CD4-positive, alpha-beta T cell (primary cell): Measurements from ENCODE around the gene PITX1. TPM values are rescaled to one million over a fixed set of nuclear protein-coding genes. Genes with fewer than 3 reads are reported as not detected.

Experiments
- ATAC-seq: fragments of 200-7000 bp; cut with Tn5 transposase; one replicate; pipeline ENCODE4 v1.10.0; 2022; ENCODE audit warnings: mild to moderate bottlenecking; ENCODE audit not compliant: poor library complexity
- CTCF ChIA-PET: fragments of 350-600 bp; sonication (Branson Sonifier 250); formaldehyde crosslinking; loops from one replicate; lab custom pipeline; 2021; ENCODE audit warnings: antibody characterized with exemption, inconsistent platforms; lab: Charles Lee
- POLR2A ChIA-PET: fragments of 350-600 bp; sonication (Branson Sonifier 250); formaldehyde crosslinking; loops from one replicate; lab custom pipeline; 2021; ENCODE audit warnings: antibody characterized with exemption, inconsistent platforms; lab: Charles Lee
- DNase-seq, 14 experiments: peaks; one replicate each; pipeline ENCODE4 v3.0.0-alpha.2; 2013 to 2020; ENCODE audit warnings: mixed read lengths in 2 of 14
- H3K27ac ChIP-seq, 2 donors: one replicate each; pipeline versions ENCODE4 v1.5.1 to v1.7.0; 2013; ENCODE audit warnings: low read length in 2 of 2, low read depth in 1 of 2, mild to moderate bottlenecking in 1 of 2
- H3K27me3 ChIP-seq, 2 experiments: 1 replicate in 1 of 2; 2 replicates in 1 of 2; pipeline versions ENCODE4 v1.6.1 to v1.7.0; 2013; ENCODE audit warnings: low read length in 2 of 2, control low read depth in 1 of 2, mild to moderate bottlenecking in 1 of 2, moderate library complexity in 1 of 2; ENCODE audit not compliant: insufficient read depth in 2 of 2, control insufficient read depth in 1 of 2
- H3K36me3 ChIP-seq: one replicate; pipeline ENCODE4 v1.6.1; 2013; ENCODE audit warnings: low read length, control low read depth; ENCODE audit not compliant: insufficient read depth
- H3K4me1 ChIP-seq: one replicate; pipeline ENCODE4 v1.6.1; 2013; ENCODE audit warnings: low read length, control low read depth; ENCODE audit not compliant: insufficient read depth
- H3K4me3 ChIP-seq: one replicate; pipeline ENCODE4 v1.5.1; 2013; ENCODE audit warnings: mild to moderate bottlenecking, low read length, moderate library complexity
- H3K9me3 ChIP-seq, 2 experiments: 1 replicate in 1 of 2; 2 replicates in 1 of 2; pipeline versions ENCODE4 v1.6.1 to v1.7.0; 2013; ENCODE audit warnings: low read length in 2 of 2, mild to moderate bottlenecking in 2 of 2, control low read depth in 1 of 2, moderate library complexity in 1 of 2; ENCODE audit not compliant: control insufficient read depth in 1 of 2, insufficient read depth in 1 of 2
- H3K27ac Mint-ChIP-seq: one replicate; pipeline ENCODE4 v1.8.0; 2020; ENCODE audit warnings: mixed read lengths
- H3K27me3 Mint-ChIP-seq: one replicate; pipeline ENCODE4 v1.8.0; 2021; ENCODE audit warnings: mixed read lengths
- H3K36me3 Mint-ChIP-seq: one replicate; pipeline ENCODE4 v1.8.0; 2021; ENCODE audit warnings: low read depth, mixed read lengths
- H3K4me1 Mint-ChIP-seq: one replicate; pipeline ENCODE4 v1.8.0; 2021; ENCODE audit warnings: low read depth, mixed read lengths
- H3K4me3 Mint-ChIP-seq: one replicate; pipeline ENCODE4 v1.8.0; 2020; ENCODE audit warnings: mild to moderate bottlenecking, mixed read lengths
- H3K9me3 Mint-ChIP-seq: one replicate; pipeline ENCODE4 v1.8.0; 2020; ENCODE audit warnings: mixed read lengths
- CTCF ChIP-seq: fragments of 200-600 bp; IDR thresholded peaks from one replicate; pipeline ENCODE4 v1.8.0; 2022; ENCODE audit warnings: antibody characterized with exemption, mild to moderate bottlenecking
- intact Hi-C, 2 experiments: fragments of 100-400 bp; cut with DNase I in 1 of 2; cut with micrococcal nuclease in 1 of 2; formaldehyde crosslinking; loops; one replicate each; pipeline versions ENCODE4 v1.15.1 to v1.9.0; 2023 to 2025; cut with DNase I, micrococcal nuclease
- total RNA-seq, 174 experiments: library from RNA in 2 of 174; stranded (reverse) in 2 of 174; gene quantifications; one replicate each; pipeline ENCODE4 v1.2.3 and lab custom pipeline; 2021 to 2026

Gene PITX1
- total RNA-seq, 2 experiments from 2014 or later, result not detected

DNA sequence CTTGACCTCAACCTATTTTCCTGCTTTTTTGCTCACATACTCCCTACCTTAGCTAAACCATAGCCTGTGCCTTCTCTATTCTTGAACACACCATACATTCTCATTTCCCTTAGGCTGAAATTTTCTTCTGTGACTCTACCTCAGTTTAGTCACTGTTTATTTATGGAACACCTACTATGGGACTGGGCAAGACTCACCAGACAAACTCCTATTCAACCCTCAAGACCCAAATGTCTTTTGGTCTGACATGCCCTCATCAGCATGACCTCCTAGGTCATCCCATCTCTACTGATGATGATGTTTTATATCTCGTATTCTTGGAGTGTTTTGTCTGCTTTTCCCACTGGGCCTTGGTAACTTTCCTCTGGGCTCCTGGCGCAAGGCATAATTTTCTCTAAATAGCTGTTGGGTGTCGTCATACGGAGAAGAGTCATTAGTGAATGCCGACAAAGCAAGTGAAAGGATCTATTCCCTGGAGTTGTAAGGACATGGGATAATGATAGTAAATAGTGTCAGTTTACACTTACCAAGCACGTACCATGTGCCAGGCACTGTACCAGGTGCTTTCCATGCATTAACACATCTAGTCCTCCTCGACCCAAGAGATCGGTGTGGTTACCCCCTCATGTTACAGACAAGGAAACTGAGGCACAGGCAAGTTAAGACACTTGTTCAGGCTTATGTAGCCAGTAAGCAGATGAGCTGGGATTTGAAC is 22.4 kb upstream of the PITX1 start:
- H3K4me1 ChIP-seq, result no peaks in the 10 kb centered on the region
- H3K27ac ChIP-seq, result no peak overlapping the region
- no peaks in the 10 kb centered on the region for H3K9me3 Mint-ChIP-seq
- no peak for DNase-seq
- H3K36me3 Mint-ChIP-seq, result no peaks in the 10 kb centered on the region
- no peak for ATAC-seq
- H3K4me3 Mint-ChIP-seq, result no peak overlapping the region
- POLR2A ChIA-PET, result no interaction called here
- no peaks in the 10 kb centered on the region for H3K4me1 Mint-ChIP-seq
- peaks cover 6 to 20% of the 10 kb centered on the region in 2 experiments for H3K27me3 ChIP-seq
- no peaks in the 10 kb centered on the region for H3K9me3 ChIP-seq
- no peaks in the 10 kb centered on the region for H3K36me3 ChIP-seq
- intact Hi-C loops, result no loop called here
- CTCF ChIA-PET, result no interaction called here
- no peak overlapping the region for H3K4me3 ChIP-seq
- no peak overlapping the region for H3K27ac Mint-ChIP-seq
- TF ChIP-seq CTCF, result no peak
- H3K27me3 Mint-ChIP-seq, result peaks cover 68% of the 10 kb centered on the region

GRCh38 chr5:135055396-135055795 is 21.4 kb upstream of the PITX1 start:
- H3K36me3 ChIP-seq, result no peaks in the 10 kb centered on the region
- no peaks in the 10 kb centered on the region for H3K4me1 ChIP-seq
- Mint-ChIP-seq H3K9me3 (no peaks in the 10 kb centered on the region), H3K4me3 (no peak overlapping the region), H3K36me3 (no peaks in the 10 kb centered on the region), H3K4me1 (no peaks in the 10 kb centered on the region), H3K27ac (no peak overlapping the region), H3K27me3 (peaks cover 79% of the 10 kb centered on the region)
- no peak for TF ChIP-seq CTCF
- intact Hi-C loops, result no loop called here
- no peak overlapping the region for H3K4me3 ChIP-seq
- POLR2A ChIA-PET, result no interaction called here
- no peaks in the 10 kb centered on the region for H3K9me3 ChIP-seq
- ATAC-seq (no peak), DNase-seq (no peak)
- CTCF ChIA-PET, result no interaction called here
- H3K27ac ChIP-seq, result no peak overlapping the region
- peaks cover 6 to 31% of the 10 kb centered on the region in 2 experiments for H3K27me3 ChIP-seq

DNA sequence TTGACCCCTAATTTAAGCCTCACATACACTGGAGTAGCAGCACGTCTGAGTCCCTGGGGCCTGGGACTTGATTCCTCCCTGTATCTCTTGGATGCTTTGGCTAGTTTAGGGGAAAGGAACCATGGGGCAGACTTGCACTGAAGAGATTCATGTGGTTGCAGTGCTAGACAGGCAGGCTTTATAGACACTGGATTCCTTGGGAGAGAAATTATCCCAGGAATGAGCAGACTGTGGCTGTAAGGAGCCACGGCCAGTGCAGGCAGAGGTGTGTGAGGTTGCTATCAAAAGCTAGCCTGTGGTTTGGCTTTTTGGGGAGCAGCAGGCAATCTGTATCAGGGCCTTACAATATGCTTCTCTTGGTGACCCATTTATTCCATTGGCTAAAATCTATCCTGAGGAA is 20.5 kb upstream of the PITX1 start:
- Mint-ChIP-seq H3K27me3 (peaks cover 83% of the 10 kb centered on the region), H3K4me3 (no peak overlapping the region), H3K27ac (no peak overlapping the region), H3K9me3 (no peaks in the 10 kb centered on the region), H3K4me1 (no peaks in the 10 kb centered on the region), H3K36me3 (no peaks in the 10 kb centered on the region)
- Histone ChIP-seq H3K36me3 (no peaks in the 10 kb centered on the region), H3K4me3 (no peak overlapping the region), H3K9me3 (no peaks in the 10 kb centered on the region), H3K27me3 (peaks cover 6 to 39% of the 10 kb centered on the region in 2 experiments), H3K27ac (no peak overlapping the region), H3K4me1 (no peaks in the 10 kb centered on the region)
- DNase-seq (no peak), ATAC-seq (no peak)
- no peak for TF ChIP-seq CTCF
- intact Hi-C loops, result no loop called here
- ChIA-PET CTCF (no interaction called here), POLR2A (no interaction called here)
